ENCODE measurements around the gene NDUFB8. TPM values are rescaled to one million over a fixed set of nuclear protein-coding genes. Genes with fewer than 3 reads are reported as not detected.

NDUFB8 gene
- total and polyA plus RNA-seq, 8 donors, result 112 to 147 (median 134) TPM

DNA sequence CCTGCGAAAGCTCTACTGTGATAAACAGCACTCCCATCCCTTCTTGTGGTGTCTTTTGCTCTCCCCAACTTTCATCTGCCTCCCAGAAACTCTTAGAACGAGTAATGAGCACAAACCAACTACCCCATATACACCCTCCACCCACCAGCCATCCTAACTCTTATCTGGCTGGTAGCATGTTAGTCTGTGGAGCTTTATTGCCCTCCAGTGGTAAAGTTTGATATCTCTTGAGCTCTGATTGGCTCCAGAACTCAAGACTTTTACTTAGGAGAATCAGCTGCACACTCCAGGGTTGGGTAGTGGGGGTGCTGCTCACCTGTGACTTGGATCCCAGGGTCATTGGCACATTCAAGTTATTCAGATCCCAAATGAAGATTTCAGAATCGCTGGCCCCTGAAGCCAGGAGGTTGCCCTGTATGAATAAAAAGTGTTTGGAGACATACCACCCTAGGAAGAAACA lies 20.9 kb downstream of the NDUFB8 start:
- intact Hi-C loops (cut with DNase I), result no loop called here
- H3K9me3 ChIP-seq, result no peaks in the 10 kb centered on the region
- peak; percentile 68 for ATAC-seq
- no peak overlapping the region for H3K4me3 ChIP-seq
- no peak for DNase-seq
- H3K4me1 ChIP-seq, result peaks cover 0 to 28% of the 10 kb centered on the region in 2 donors
- TF ChIP-seq, protein P1, sequence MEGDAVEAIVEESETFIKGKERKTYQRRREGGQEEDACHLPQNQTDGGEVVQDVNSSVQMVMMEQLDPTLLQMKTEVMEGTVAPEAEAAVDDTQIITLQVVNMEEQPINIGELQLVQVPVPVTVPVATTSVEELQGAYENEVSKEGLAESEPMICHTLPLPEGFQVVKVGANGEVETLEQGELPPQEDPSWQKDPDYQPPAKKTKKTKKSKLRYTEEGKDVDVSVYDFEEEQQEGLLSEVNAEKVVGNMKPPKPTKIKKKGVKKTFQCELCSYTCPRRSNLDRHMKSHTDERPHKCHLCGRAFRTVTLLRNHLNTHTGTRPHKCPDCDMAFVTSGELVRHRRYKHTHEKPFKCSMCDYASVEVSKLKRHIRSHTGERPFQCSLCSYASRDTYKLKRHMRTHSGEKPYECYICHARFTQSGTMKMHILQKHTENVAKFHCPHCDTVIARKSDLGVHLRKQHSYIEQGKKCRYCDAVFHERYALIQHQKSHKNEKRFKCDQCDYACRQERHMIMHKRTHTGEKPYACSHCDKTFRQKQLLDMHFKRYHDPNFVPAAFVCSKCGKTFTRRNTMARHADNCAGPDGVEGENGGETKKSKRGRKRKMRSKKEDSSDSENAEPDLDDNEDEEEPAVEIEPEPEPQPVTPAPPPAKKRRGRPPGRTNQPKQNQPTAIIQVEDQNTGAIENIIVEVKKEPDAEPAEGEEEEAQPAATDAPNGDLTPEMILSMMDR (IDR thresholded peaks at IDR 0.05), result peak; percentile 11 to 25
- no peaks in the 10 kb centered on the region for H3K27me3 ChIP-seq
- H3K36me3 ChIP-seq, result peaks cover 0 to 34% of the 10 kb centered on the region in 2 donors
- H3K27ac ChIP-seq, result no peak overlapping the region

DNA sequence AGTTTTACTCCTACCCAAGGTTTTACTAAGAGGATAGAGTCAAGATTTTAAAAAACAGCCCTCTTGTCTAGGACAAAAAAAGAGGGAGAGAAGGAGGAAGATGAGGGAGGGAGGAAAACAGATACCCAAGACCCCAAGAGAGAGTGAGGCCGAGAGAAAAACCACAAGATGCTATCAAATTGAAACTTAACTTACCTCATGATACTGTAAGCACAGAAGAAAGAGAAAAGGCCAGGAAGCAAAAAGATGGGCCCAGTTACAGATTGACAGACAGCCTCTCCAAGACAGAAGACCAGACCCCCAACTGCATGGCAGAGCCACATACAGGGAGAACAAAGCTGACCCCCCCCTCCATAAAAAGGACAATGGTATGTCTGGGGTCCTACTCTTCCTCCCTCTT lies 21.4 kb downstream of the NDUFB8 start:
- Histone ChIP-seq H3K9me3 (no peaks in the 10 kb centered on the region), H3K4me1 (peaks cover 0 to 28% of the 10 kb centered on the region in 2 donors), H3K4me3 (no peak overlapping the region), H3K36me3 (peaks cover 0 to 32% of the 10 kb centered on the region in 2 donors), H3K27ac (no peak overlapping the region), H3K27me3 (no peaks in the 10 kb centered on the region)
- intact Hi-C loops (cut with DNase I), result no loop called here
- ATAC-seq (no peak), DNase-seq (no peak)
- TF ChIP-seq, protein P1 (IDR thresholded peaks at IDR 0.05), result no peak

DNA sequence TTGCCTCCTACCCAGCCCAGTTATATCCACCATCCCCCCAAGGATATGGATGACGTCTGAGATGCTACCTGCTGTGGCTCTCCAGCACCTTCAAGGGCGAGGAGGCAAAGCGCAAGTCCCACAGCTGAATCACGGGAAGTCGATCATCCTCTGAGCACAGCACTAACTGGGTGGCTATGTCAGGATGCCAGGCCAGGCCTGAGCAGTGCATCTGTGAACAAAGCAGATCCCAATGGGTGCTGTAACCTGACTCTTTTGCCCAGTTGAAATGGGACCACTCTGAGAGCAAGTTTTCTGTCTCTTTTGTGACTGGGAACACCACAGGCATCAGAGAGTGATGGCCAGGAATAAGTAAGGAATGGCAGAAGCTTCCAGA lies 22.3 kb downstream of the NDUFB8 start:
- H3K4me3 ChIP-seq, result no peak overlapping the region
- H3K4me1 ChIP-seq, result peaks cover 0 to 28% of the 10 kb centered on the region in 2 donors
- H3K27me3 ChIP-seq, result no peaks in the 10 kb centered on the region
- peaks cover 0 to 26% of the 10 kb centered on the region in 2 donors for H3K36me3 ChIP-seq
- TF ChIP-seq, protein P1 (IDR thresholded peaks at IDR 0.05), result no peak
- H3K9me3 ChIP-seq, result no peaks in the 10 kb centered on the region
- no peak for DNase-seq
- no peak overlapping the region for H3K27ac ChIP-seq
- intact Hi-C loops (cut with DNase I), result no loop called here
- ATAC-seq, result no peak

DNA sequence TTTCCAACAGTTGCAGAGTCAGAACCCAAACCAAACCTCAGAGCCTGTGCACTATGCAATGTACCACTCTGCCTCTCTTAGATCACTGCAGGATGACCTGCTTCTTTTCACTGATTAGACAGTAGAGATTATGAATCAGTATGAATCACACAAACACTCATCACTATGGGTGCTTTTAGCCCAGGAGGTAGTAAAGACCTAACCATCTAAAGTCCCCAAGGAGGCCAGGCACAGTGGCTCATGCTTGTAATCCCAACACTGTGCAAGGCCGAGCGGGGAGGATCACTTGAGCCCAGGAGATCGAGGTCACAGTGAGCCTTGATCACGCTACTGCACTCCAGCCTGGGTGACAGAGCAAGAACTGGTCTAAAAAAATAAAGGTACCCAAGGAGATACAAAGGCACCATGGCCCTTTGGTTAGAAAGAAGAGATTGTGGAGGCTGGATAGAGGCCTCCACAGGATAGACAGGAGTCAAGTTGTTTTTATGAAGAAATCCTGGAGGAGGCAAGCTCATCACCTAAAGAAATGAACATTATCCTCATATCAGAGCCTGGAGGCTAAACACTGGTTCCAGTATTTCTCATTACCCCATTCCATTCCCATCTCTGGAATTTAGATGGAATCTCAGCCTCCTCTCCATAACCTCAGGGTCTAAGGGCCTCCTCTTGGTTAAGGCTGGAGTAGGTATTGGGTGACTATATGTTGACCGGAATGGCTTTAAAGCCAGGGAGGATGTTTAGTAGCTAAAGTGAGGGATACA lies 22.9 kb downstream of the NDUFB8 start:
- TF ChIP-seq, protein P1 (IDR thresholded peaks at IDR 0.05), result no peak
- no peak for ATAC-seq

DNA sequence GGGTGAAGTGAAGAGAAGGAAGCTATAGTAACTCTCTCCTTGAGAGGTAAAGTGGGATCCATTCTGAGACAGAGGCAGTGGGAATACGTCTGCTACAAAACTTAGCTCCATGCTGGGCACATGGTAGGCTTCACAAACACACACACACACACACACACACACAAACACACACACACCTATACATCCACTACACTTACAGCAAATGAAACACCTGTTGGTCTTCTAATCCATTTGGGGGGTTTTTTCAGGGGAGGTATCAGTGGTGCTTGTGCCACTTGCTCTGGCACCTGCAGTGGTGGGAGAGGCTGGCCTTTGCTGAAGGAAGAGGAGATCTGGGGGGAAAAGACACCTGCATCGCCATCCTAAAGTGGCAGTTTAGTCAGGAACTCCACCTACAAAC lies 24.5 kb downstream of the NDUFB8 start:
- Histone ChIP-seq H3K27ac (no peak overlapping the region), H3K36me3 (peaks cover 0 to 48% of the 10 kb centered on the region in 2 donors), H3K27me3 (no peaks in the 10 kb centered on the region), H3K4me3 (no peak overlapping the region), H3K4me1 (peaks cover 0 to 14% of the 10 kb centered on the region in 2 donors), H3K9me3 (no peaks in the 10 kb centered on the region)
- intact Hi-C loops (cut with DNase I), result no loop called here
- TF ChIP-seq, protein P1 (IDR thresholded peaks at IDR 0.05), result no peak
- ATAC-seq (no peak), DNase-seq (no peak)

More for the DNA sequence above, 22.9 kb downstream of the NDUFB8 start:
- Histone ChIP-seq H3K27me3 (no peaks in the 10 kb centered on the region), H3K27ac (no peak overlapping the region), H3K9me3 (no peaks in the 10 kb centered on the region), H3K4me3 (no peak overlapping the region), H3K36me3 (peaks cover 0 to 32% of the 10 kb centered on the region in 2 donors), H3K4me1 (peaks cover 0 to 28% of the 10 kb centered on the region in 2 donors)
- no peak for DNase-seq
- intact Hi-C loops (cut with DNase I), result no loop called here

All from left lung (tissue), 10 donors.